GM12872 (cell line): ENCODE results near the gene RNF20.

Experiments used
- CTCF ChIP-seq: IDR thresholded peaks from 3 replicates; pipeline ENCODE4 v1.5.1; 2011; ENCODE audit warnings: low read depth, mild to moderate bottlenecking, low read length, moderate library complexity; ENCODE audit not compliant: insufficient read depth

The RNF20 gene

GRCh38 chr9:101504188-101504587 is 29.5 kb upstream of the RNF20 start:
- TF ChIP-seq CTCF = no peak

GRCh38 chr9:101508211-101508610 is 25.4 kb upstream of the RNF20 start:
- no peak for TF ChIP-seq CTCF

GRCh38 chr9:101509572-101509971 is 24.1 kb upstream of the RNF20 start:
- no peak for TF ChIP-seq CTCF

- TF ChIP-seq CTCF = no peak
These were observed 23.2 kb upstream of the RNF20 start for GRCh38 chr9:101510459-101510858.

- no peak for TF ChIP-seq CTCF
These were observed 22.6 kb upstream of the RNF20 start for GRCh38 chr9:101511009-101511408.

GRCh38 chr9:101512116-101512515 is 21.5 kb upstream of the RNF20 start:
- no peak for TF ChIP-seq CTCF

- no peak for TF ChIP-seq CTCF
These were observed 20.3 kb upstream of the RNF20 start for GRCh38 chr9:101513351-101513750.

GRCh38 chr9:101514071-101514470 is 19.6 kb upstream of the RNF20 start:
- TF ChIP-seq CTCF = no peak
